ENCODE results near the gene ACIN1. TPM values are rescaled to one million over a fixed set of nuclear protein-coding genes. Genes with fewer than 3 reads are reported as not detected.

Gene ACIN1
- total and polyA plus RNA-seq, 2 of the 8 experiments (the other 6 are each of a cell fraction or from before 2014, with no cell fraction given) = 132 to 233 TPM

DNA sequence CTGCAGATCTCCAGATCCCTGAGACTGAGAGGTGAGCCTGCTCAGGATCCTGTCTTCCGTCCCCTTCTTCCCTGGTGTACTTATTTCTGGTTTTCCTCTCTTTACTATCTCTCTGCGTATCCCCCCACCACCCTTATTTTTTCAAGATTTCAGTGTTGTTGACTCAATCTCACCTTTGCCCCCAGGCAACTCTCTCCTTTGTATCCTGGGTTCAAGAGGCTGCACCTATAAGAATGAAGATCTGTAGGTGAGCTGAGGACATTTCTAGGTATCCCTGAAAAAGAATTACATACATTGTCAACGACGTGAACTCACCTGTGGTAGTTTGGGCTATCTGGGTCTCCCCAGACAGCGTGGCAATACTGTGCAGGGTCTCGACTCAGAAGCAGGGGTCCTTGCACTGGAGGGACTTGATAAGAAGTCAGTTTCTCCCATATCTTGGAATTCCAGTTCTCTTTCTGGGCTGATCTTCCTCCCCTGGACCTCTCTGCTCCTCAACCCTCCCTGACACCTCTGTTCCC is 9.2 kb upstream of the ACIN1 start (continued):
- TF ChIP-seq CHD7 (IDR thresholded peaks at IDR 0.05; ENCODE audit: insufficient replicate concordance, low read length) = no peak
- no peak for TF ChIP-seq RBBP5 (IDR thresholded peaks at IDR 0.05; ENCODE audit: borderline replicate concordance, low read depth, low read length)
